Islet precursor cell (in vitro differentiated cells): ENCODE data around the gene CPN1.

Experiments
- DNase-seq: peaks from one replicate; pipeline ENCODE4 v3.0.0-alpha.2; 2018

The CPN1 gene

GRCh38 chr10:99995269-99995668 lies 86.4 kb downstream of the CPN1 start:
- no peak for DNase-seq

DNA sequence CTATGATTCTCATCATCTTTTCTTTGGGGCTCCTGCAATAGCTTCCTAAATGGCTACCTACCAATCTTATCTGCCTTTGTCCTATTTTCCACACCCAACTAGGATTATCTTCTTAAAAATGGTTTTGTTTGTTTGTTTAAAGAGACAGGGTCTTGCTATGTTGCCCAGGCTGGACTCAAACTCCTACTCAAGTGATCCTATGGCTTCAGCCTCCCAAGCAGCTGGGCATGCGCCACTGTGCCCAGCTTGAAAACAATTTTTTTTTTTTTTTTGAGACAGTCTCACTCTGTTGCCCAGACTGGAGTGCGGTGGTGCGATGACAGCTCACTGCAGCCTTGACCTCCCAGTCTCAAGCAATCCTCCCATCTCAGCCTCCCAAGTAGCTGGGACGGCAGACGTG lies 86.9 kb downstream of the CPN1 start:
- DNase-seq: no peak

DNA sequence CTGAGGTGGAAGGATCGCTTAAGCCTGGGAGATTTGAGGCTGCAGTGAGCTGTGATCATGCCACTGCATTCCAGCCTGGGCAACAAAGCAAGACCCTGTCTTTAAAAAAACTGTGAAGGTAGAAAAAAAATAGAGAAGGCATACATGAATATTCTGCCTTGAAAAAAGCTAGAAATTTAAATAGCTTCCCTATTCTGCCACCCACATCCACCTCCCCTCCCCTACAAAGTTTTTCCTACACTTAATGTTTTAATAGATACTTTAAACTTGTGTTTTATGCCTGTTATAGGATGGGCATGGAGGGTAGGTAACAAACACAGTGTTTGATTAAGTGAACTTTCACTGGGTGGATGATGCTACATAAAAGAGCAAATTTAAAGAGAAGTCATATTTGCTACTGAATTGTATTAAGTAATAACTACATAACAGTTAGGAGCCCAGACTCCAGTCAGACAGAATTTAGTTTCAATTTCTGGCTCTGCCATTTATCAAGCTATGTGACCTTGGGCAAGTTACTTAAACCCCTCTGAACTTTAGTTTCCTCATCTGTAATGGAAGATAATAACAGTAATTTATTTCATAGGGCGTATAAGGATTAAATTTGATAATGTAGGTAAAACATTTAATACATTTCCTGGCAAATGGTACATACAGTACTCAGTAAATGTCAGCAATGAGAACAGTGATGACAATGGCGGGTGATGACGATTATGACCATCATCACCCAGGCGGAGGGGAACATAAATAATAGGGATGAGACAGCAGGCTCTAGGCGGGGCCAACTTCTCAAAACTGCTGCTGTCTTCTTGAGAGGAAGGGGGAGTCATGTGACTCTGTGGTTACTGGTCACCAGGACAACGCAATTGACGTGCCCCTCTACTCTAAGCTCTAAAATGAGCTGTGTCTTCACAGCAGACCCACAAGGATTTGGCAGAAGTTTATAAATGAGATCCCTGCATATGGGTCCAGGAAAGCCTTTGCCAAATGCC lies 87.7 kb downstream of the CPN1 start:
- peak; percentile 63 for DNase-seq
